ENCODE measurements around the gene PFKFB1. TPM values are rescaled to one million over a fixed set of nuclear protein-coding genes. Genes with fewer than 3 reads are reported as not detected.

The PFKFB1 gene
- total RNA-seq, 1 experiment from 2014 or later, result 0.55 TPM

DNA sequence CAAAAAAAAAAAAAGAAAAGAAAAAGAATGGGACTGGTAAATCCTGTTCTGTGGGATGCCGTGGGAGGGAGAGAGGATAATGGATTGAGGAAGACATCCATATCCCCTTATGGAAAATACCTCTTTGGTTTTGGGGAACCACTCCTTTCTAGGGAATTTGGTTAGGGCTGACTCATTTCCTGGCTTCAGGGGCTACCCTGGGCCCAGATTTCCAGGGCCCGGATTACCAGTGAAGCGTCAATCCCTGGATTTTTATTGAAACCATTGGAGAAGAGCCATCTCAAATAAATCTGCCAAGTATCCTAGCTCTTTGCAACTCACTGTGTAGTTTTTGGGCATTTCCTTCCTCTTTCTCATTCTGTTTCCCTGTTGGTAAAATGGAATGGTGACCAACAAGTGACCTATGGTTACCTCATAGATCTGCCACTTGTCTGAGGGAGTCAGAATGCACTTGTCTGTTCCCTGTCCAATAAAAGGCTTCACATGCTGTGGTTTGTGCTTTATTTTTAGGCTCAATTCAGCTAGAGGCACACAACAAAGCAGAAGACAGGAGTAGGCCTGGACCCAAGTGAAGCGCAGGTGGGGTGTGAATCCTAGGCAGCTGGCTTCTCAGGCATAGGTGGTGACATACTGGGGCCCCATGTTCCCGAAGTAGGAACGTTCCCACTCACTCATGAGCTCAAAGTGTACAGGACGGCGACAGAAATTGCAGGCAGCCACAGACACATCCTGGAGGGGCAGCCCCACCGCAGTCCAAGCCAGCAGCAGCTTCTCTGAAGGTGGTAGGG, 14.8 kb upstream of the PFKFB1 start:
- Histone ChIP-seq H3K27ac (ENCODE audit: insufficient read length, low read depth, low read length) (no peak overlapping the region), H2BK12ac (ENCODE audit: insufficient read length, low read depth, low read length) (no peak overlapping the region), H2AK5ac (ENCODE audit: insufficient read length, low read length) (no peak overlapping the region), H3K23ac (ENCODE audit: insufficient read length, low read depth, low read length) (no peak overlapping the region), H3K23me2 (ENCODE audit: insufficient read length, low read depth, low read length, poor library complexity, severe bottlenecking) (no peaks in the 10 kb centered on the region), H3K79me1 (ENCODE audit: insufficient read depth, low read depth, low read length, poor library complexity, severe bottlenecking) (no peaks in the 10 kb centered on the region), H4K20me1 (ENCODE audit: control insufficient read depth, insufficient read depth, insufficient read length) (no peaks in the 10 kb centered on the region), H2BK120ac (ENCODE audit: low read depth, low read length, poor library complexity, severe bottlenecking) (no peak overlapping the region), H4K5ac (ENCODE audit: insufficient read length, low read depth, low read length) (no peak overlapping the region), H3K79me2 (ENCODE audit: insufficient read depth, low read length) (no peaks in the 10 kb centered on the region), H3K27me3 (ENCODE audit: insufficient read depth, low read length) (no peaks in the 10 kb centered on the region), H3K56ac (ENCODE audit: insufficient read length, low read depth, low read length) (no peak overlapping the region), H2BK15ac (ENCODE audit: low read depth, low read length) (no peak overlapping the region), H3K9ac (ENCODE audit: extremely low read depth, insufficient read length, low read length) (no peak overlapping the region), H3K4me1 (ENCODE audit: insufficient read depth, low read length) (no peaks in the 10 kb centered on the region), H2BK20ac (ENCODE audit: low read depth, low read length, poor library complexity, severe bottlenecking) (no peak overlapping the region), H3K4ac (ENCODE audit: low read depth, low read length) (no peak overlapping the region), H3T11ph (ENCODE audit: low read length) (no peak overlapping the region), H2BK5ac (ENCODE audit: insufficient read length, low read length) (no peak overlapping the region), H3K9me3 (ENCODE audit: control insufficient read depth, low read depth, low read length) (peaks cover 54% of the 10 kb centered on the region), H4K91ac (ENCODE audit: insufficient read length, low read depth, low read length) (no peak overlapping the region), H2AFZ (ENCODE audit: low read length) (no peak overlapping the region), H4K8ac (replicated peaks; ENCODE audit: insufficient read length, low read depth, low read length) (no peak overlapping the region), H3K4me2 (ENCODE audit: insufficient read depth, insufficient read length, low read length) (no peak overlapping the region), H3K14ac (ENCODE audit: insufficient read depth, low read length) (no peak overlapping the region), H3K18ac (ENCODE audit: insufficient read length, low read depth, low read length) (no peak overlapping the region)
- no peak for DNase-seq
- Mint-ChIP-seq H3K9me3 (peaks cover 32 to 33% of the 10 kb centered on the region in 2 experiments), H3K36me3 (ENCODE audit: insufficient read depth in 1 of 3, low read depth in 3 of 3) (peaks cover 26 to 37% (median 30%) of the 10 kb centered on the region in 3 experiments), H3K4me1 (peaks cover 0 to 4% of the 10 kb centered on the region in 2 experiments; a peak in 2 of 4 replicates), H3K4me3 (no peak overlapping the region; a peak in 1 of 5 replicates), H3K27me3 (ENCODE audit: low read depth) (no peaks in the 10 kb centered on the region), H3K27ac (0 out of 7 replicates have a peak overlapping the region, but pooled peaks of 1 of the 3 experiments have one; percentile 6)
- WGBS (ENCODE audit: extremely low coverage, insufficient read length, low lambda C conversion rate), result no CpG with 5 or more reads among the region's 9 CpGs
- TF ChIP-seq, protein P1, sequence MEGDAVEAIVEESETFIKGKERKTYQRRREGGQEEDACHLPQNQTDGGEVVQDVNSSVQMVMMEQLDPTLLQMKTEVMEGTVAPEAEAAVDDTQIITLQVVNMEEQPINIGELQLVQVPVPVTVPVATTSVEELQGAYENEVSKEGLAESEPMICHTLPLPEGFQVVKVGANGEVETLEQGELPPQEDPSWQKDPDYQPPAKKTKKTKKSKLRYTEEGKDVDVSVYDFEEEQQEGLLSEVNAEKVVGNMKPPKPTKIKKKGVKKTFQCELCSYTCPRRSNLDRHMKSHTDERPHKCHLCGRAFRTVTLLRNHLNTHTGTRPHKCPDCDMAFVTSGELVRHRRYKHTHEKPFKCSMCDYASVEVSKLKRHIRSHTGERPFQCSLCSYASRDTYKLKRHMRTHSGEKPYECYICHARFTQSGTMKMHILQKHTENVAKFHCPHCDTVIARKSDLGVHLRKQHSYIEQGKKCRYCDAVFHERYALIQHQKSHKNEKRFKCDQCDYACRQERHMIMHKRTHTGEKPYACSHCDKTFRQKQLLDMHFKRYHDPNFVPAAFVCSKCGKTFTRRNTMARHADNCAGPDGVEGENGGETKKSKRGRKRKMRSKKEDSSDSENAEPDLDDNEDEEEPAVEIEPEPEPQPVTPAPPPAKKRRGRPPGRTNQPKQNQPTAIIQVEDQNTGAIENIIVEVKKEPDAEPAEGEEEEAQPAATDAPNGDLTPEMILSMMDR (conservative IDR thresholded peaks at IDR 0.05), result no peak

Measured in H9 (cell line).